ENCODE results near the gene CNKSR2.
"Not testable (repeated sequence)": the region's sequence is repeated elsewhere in the genome, so short reads cannot be mapped to it uniquely, and the experiment has no call there.

CNKSR2 gene

DNA sequence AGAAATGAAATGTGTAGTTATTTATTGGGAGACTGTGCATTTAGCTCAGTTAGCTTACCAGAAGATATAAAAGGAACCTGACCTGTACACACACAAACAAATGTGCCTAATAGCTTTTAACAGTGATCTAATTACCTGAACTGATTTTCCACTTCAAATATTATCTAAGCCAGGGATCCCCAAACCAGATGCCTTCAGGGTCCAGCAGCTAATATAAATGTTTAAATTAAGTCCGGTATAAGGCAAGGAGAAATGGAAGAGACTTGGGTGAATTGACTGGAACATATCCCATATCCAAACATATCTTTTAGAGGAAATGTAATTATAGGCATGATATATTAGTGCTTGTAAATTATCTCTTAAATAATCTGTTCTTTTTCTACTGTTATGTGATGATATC is 66.7 kb downstream of the CNKSR2 start:
- no peak for DNase-seq (ENCODE audit: low spot score)

DNA sequence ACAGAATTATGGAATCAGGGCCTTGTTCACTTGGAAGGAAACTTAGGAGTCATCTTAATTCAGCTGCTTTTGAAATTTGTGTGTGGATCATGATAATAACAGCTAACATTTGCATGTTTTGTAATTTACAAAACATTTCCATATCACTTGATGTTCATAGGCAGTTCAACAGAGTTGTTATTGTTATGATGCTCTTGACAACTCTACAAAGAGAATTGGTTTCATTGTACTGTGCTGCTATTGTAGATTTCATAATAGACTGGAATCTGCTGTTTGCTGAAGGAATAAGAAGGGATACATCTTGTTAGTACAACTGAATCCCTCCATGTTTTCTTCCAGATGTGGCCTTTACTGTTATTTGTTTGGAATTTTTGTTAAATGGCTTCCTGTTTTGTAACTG is 83.5 kb downstream of the CNKSR2 start:
- no peak for DNase-seq (ENCODE audit: low spot score)

DNA sequence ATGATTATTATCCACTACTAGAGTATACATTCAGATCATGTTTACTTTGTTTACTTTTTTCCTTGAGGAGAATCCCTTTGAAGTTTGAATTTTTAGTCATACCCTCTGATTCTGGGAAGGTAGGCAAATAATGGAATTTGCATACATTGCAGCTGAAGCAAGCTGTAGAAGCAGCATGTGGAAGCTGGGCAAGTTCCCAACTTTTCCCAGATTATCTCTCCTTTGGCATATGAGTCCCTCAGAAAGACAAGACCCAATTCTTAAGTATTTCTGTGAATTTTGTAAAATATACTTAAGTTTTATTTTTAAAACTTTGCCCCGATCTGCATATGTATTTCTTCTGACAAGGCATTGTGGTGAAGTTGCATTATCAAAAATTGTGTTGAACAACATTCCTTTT is 94.9 kb downstream of the CNKSR2 start:
- DNase-seq (ENCODE audit: low spot score) = no peak

DNA sequence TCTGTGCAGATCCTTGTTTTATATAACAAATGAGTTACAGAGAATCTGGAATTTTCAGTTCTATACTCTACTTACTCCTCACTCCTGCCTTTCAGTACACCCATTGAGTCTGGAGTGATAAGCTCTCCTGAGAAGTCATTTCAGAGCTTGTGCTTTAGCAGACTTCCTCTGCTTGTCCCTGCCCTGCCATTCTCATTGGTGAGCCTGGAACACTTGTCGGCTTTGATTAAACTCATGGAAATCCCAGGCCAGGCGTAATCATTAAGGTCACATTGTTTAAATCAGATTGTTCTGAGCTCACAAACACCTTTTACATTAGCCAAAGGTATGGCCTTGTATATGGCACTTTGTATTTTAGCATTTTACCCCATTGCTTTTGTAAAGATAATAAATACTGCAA is 102.7 kb downstream of the CNKSR2 start:
- no peak for DNase-seq (ENCODE audit: low spot score)

DNA sequence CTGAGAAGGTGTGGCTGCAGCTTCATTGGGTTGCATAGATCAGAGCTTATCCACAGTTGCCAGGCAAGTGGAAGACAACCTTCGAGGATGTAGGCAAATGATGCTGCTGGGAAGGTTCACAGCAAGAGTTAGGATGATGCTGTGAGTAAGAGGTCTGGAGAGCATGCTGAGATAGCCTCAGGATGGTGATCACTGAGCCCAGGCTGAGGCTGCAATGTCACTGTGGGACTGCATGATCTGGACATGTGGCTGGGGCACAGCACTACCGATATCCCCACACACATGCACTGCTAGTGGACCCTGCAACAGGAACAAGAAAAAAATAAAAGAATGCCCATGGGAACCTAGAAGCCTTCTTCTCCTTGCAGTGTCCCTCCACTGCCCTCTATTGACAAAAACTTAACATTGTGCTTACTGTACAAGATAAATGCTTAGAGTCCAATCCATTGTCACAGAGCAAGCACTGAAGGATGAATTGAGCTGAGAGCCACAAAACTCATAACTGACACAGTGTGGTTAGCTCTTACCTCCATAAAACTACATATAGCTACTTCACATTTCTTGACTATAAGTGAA is 105.6 kb downstream of the CNKSR2 start:
- DNase-seq (ENCODE audit: low spot score) = peak; percentile 25

DNA sequence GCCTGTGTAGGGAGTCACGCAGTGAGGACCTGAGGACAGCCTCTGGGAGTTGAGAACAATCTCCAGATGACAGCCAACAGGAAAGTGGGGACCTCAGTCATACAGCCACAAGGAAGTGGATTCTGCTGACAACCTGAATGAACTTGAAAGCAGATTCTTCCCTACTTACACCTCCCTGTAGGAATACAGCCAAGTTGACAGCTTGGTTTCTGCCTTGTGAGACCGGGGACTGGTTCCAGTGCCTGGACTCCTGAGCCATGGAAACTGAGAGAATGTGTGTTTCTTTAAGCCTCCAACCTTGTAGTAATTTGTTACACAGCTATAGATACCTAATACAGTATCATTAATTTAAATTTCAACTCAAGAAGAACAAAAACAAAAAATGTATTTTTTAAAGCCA is 107.5 kb downstream of the CNKSR2 start:
- no peak for DNase-seq (ENCODE audit: low spot score)

DNA sequence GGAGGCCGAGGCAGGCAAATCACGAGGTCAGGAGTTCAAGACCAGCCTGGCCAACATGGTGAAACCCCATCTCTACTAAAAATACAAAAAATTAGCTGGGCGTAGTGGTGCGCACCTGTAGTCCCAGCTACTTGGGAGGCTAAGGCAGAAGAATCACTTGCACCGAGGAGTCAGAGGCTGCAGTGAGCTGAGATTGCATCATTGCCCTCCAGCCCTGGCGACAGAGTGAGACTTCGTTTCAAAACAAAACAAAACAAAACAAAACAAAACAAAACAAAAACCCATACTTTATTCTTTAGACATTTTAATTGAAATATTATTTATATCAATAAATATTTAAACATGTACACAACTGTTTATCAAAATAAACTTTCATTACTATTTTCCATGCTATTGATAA is 109.8 kb downstream of the CNKSR2 start:
- not testable (repeated sequence) for DNase-seq (ENCODE audit: low spot score)

DNA sequence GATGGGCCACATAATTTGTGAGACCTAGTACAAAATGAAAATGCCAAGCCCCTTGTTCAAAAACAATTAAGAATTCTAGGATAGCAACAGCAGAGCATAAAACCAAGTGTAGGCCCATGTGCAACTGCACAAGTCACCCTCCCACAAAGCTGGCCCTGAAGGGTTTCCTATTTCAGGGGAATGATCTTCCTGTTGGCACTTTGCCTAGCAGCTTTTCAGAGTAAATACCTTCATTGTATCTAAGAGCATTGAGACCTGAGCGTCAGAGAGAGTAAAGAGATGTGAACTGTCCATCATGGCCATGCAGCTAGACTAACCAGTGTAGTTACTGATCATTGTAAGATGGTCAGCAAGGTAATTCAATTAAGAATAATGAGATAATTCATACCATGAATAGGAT is 113.6 kb downstream of the CNKSR2 start:
- no peak for DNase-seq (ENCODE audit: low spot score)

DNA sequence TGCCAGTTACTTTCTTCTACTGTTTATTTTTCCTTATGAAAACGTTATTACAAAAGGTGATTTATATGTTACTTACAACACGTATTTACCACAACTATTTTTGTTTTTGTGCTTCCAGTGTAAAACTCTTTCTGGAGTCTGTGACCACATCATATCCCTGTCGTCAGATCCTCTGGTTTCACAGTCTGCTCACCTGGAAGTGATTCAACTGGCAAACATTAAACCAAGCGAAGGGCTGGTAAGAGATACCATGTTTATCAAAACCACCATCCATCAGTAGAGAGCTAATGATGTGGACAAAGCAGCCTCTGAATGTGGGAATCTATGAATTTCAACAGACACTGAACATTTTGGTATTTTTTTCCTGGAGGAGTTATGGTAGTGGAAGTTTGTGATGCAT is 116.1 kb downstream of the CNKSR2 start:
- no peak for DNase-seq (ENCODE audit: low spot score)

DNA sequence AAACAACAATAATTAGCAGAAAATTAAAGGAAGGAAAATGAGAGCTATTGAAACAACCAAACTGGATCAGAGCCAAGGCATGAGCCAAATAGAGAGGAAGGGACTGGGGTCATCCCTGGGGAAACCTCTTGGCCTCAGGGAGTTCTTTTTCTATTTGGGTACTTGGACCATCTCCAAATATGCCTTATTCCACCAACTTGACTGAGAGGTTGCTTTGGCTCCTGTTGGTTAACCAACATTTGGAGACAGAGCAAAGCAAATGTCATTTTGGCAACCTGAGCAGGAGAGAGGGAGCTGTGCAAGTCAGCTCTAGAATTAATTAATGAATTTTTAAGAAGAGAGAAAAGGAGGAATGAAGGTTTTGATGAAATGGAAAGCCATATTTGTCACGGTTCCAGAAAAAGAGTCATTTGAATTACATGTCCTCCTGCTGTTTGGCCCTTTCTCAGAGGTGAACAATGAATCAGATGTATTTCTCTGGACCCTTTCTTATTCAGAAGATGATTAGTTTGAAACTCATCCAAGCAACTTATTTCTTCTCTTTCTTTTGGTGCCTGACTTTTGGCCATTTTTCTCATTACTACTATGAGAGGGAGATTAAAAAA is 119.1 kb downstream of the CNKSR2 start:
- no peak for DNase-seq (ENCODE audit: low spot score)

DNA sequence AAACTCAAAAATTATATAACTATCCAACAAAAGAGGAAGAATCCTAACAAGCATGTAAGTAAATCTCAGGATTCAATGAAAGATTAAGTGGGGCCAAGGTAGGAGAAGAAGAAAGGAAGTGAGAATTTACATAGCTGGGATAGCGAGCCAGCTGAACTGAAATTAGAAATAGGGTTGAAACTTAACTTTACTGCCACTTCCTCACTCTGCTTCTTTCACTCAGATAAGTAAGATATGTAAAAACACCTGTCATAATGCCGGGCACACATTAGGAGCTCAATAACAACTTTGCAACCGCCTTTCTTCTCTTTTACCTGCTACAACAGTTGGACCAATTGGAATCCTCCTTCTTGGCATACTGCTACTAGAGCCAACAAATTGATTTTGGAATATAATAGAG is 129.4 kb downstream of the CNKSR2 start:
- no peak for DNase-seq (ENCODE audit: low spot score)

DNA sequence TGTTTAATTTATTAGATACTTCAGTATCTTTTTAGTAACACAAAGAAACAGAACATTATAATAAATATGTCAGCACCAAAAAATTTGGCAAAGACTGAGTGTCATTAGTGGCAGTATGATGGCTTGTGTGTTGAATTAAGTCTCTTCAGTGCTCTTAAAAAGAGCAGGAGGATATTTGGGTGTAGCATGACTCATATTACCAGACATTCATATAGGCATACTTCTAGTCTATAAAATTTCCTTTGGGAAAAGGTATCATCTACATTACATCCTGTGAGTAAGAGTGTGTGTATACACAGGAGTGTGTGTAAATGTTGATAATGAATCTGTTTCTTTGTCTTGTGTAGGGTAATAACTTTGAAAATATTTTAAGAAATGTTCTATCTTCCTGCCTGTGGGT is 135.7 kb downstream of the CNKSR2 start:
- DNase-seq (ENCODE audit: low spot score) = no peak

DNA sequence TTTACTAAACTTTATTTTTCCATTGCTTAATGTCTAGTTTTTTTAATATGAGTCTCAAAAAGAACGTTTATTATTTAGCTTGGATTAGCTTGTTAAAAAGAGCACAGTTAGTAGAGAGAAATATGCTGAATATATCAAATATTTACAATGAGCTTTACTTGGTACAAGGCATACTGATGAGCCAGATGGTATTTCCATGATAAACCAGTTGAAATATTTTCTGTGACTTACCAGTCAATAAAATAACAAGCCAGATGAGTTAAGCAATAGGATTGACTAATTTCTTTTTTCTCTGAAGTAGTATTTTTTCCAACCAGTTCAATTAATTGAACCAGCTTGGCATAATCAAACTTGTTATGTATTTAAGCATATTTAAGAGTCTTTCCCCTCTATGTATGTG is 149.8 kb downstream of the CNKSR2 start:
- DNase-seq (ENCODE audit: low spot score) = no peak

DNA sequence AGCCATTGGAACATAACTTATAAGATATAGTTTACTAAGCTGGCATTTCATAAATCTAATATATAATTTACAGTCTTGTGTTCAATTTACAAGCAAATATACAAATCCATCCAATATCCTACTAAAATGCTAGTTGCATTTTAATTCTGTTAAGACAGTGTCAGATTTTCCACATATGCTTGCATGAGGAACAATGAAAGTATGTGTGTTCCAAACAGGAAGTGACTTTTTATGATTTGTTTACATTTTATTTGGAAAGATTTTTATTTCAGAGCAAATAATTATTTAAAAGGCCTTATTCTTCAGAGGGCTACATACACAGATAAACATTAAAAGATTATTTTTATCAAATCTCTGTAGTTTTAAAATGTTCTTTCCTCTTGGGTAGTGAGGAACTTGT is 153.9 kb downstream of the CNKSR2 start:
- no peak for DNase-seq (ENCODE audit: low spot score)

DNA sequence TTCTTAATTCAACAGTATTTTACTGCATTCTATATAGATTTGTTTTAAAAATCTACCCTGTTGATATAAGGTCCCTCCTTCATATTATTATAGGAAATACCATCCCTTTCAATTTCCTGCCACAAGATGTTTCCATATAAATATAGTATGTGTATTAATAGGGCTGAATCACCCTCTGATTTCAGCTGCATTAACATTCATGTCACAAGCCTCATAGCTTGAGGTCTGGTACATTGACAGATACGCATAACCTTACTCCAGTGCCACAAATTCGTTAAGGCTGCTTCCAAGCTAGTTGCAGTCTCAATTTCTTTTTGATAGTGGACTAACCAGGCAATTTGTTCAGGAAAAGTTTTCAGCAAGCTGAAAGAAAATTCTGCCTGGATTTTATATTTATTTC is 155.6 kb downstream of the CNKSR2 start:
- no peak for DNase-seq (ENCODE audit: low spot score)

DNA sequence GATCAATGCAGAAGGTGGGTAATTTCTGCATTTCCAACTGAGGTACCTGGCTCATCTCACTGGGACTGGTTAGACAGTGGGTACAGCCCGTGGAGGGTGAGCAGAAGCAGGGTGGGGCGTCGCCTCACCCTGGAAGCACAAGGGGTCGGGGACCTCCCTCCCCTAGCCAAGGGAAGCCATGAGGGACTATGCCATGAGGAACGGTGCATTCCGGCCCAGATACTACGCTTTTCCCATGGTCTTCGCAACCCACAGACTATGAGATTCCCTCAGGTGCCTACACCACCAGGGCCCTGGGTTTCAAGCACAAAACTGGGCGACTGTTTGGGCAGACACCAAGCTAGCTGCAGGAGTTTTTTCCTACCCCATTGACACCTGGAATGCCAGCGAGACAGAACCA is 170.4 kb downstream of the CNKSR2 start:
- not testable (repeated sequence) for DNase-seq (ENCODE audit: low spot score)

DNA sequence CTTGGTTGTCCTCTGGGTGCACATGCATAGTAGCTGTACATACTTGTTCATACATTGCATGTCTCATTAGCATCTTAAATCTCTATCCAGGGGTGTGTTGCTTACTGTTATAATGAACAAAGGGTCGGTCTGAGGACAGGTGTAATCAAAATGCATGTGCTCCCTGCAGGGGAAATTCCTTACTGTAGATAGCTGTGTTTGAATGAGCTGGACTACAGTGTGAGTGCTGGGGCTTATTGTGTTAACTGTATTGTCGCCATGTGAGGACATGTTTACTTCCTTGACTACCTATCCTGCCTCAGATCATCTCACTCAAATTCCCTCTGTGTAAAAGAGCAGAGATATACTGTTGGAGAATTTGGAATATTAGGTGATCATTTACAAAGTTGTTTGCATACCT is 185.2 kb downstream of the CNKSR2 start:
- DNase-seq (ENCODE audit: low spot score) = no peak

DNA sequence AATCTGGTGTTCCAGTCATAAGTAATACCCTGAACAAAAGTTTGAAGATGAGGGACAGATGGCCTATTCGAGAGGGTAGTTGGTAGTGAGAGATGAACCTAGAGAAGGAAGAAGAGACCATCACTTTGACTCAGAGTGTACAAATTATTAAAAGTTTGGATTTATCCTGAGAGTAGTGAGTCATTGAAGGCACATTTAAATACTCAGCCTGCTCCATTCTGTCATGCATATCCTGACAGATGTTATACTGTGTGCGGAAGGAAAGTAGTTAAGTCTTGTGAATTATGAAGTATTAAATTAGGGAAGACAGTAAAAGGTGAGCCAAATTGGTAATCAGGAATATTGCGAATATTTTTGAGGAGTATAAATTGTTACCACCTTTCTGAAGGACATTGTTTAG is 190.8 kb downstream of the CNKSR2 start:
- no peak for DNase-seq (ENCODE audit: low spot score)

DNA sequence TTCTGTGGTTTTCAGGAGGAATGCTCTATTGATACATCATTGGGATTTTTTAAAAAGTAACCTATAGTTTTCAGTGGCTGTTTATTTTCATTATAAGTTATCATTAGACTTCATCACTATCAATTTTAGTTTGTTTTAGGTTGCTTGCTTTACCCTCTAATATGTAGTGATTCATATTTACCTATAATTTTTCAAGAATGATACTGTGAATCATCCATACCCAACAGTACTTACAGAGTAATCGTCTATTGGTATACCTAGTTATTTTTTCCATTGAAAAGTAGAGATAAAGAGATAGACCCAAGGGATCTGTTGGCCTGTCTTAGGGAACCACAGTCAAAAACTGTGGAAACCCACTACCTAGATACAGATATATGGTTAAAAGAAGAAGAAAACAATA is 200.6 kb downstream of the CNKSR2 start:
- DNase-seq (ENCODE audit: low spot score) = no peak

DNA sequence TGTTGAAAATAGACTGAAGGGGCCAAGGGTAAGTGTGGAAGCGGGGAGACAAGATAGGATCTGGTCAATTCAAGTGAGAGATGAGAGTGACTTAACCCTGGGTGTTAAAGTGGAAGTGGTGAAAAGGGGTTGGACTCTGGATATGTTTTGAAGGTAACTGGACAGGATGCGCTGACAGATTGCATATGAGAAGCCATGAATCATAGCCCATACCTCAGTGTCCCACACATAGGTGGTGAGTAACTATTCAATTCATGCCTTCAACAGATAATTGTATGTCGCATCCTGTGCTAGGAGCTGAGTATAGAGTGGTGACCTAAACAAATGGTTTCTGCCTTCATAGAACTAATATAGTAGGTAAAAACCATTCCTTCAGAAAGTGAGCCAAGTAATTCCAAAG is 207.3 kb downstream of the CNKSR2 start:
- no peak for DNase-seq (ENCODE audit: low spot score)

DNA sequence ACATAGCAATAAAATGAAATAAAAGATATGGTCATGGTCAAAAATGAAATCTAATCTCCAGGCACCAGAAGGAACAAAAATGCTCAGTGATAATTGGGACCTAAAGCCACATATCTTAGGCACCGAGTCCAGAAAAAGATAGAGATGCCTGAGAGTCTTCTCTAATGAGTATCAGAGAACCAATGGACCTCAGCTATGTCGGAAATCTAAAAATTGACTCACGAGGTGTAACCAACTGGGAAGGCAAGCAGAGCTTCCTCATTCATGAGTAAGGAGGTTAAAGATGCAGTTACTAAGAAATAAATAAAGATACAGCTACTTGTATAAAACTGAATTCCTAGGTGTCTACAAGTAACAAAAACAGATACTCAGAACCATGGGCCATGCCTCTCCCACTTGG is 211.8 kb downstream of the CNKSR2 start:
- no peak for DNase-seq (ENCODE audit: low spot score)

DNA sequence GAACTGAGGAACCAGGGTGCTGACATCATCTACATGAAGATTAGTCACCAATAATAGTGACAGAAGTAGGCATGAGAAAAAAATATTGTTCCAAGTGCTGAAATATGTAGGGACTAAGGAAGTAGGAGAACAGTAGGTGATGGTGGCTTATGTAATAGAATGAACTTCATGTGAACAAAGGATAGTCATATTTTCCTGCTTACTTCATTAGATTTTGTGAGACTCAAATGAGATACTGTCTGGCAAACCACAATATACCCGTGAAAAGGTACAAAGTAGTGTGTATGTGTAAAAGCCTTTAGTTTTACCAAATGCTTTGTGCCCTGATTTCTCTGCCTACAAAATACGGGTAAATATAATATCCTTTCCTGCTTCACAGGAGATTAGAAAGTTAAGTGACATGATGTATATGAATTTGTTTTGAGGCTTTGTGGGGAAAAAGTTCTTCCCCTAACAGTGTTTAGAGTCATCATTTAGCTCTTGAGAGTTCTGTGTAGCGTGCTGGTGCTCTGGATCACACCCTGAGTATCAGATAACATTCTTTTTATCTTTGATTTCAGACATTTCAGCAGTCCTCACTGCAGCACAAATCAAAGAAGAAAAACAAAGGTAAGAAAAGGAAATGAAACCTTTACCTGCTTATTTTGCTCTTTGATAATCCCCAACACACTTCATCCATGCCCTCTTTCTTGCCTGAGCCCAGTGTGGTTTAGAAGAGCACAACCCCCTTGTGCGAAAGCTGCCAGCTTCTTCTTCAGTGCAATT is 216.0 kb downstream of the CNKSR2 start:
- no peak for DNase-seq (ENCODE audit: low spot score)

DNA sequence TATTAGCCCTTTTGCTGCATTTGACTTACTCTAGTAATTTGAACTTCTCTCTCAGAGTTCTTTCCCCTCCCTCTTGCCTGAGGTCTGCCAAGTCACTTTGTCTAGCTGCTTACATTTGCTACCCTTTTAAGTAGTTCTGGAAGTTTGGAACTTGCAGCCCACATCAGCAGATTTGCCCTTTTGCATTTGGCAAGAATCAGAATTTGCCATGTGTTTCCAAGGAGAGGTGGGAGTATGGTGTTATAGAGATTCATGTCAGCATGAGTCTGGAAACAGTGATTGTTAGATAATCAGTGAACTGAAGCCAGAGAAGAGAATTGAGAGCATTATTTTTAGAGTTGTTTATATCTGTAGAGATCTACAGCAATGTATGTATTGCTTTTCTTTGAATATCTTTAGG is 231.8 kb downstream of the CNKSR2 start:
- DNase-seq (ENCODE audit: low spot score) = no peak

DNA sequence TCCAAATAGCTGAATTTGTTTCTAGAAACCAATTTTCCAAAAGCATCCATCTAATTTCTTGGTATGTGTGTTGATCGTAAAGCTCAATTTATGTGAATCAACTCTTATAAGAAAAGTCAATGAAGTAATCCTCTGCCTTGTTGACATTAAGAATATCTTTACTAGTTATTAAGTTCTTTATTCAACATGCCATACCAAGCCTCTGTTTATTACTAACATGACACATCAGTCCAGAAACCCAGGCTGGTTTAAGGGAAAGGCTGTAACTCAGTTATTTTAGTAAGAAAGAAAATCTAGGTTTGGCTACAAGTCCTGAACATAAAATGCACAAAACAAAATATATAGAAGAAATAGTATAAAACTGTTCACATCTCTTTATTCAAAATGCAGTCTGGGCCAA is 235.9 kb downstream of the CNKSR2 start:
- no peak for DNase-seq (ENCODE audit: low spot score)

Measured in AG08396 (cell line).